ACHN (cell line): ENCODE results near the gene PDZD2.
"Not testable (repeated sequence)": the region's sequence is repeated elsewhere in the genome, so short reads cannot be mapped to it uniquely, and the experiment has no call there.

Source experiments
- DNase-seq: peaks from one replicate; pipeline ENCODE4 v3.0.0-alpha.2; 2015
- in situ Hi-C: cut with HindIII; loops from 2 replicates; pipeline ENCODE4 v1.10.0; 2017; ENCODE audit warnings: low sequenced_read_pairs, low pct_ligation_motif_present, low pct_unique_long_range_greater_than_20kb

Gene PDZD2

GRCh38 chr5:32024751-32025150, 385.8 kb downstream of the PDZD2 start:
- no peak for DNase-seq

GRCh38 chr5:32027093-32027716, 388.3 kb downstream of the PDZD2 start:
- DNase-seq, result no peak
- in situ Hi-C loops, result no loop called here

More at GRCh38 chr5:32024751-32025150, 385.8 kb downstream of the PDZD2 start:
- in situ Hi-C loops, result no loop called here

- in situ Hi-C loops, result no loop called here
- peak; percentile 77 for DNase-seq
Measured at GRCh38 chr5:32027717-32028458, 389.0 kb downstream of the PDZD2 start.

GRCh38 chr5:32029261-32029660, 390.3 kb downstream of the PDZD2 start:
- no peak for DNase-seq
- in situ Hi-C loops, result no loop called here

- in situ Hi-C loops, result no loop called here
- DNase-seq, result no peak
Measured at GRCh38 chr5:32029781-32030180, 390.9 kb downstream of the PDZD2 start.

- no peak for DNase-seq
- in situ Hi-C loops, result no loop called here
Measured at GRCh38 chr5:32030222-32030621, 391.3 kb downstream of the PDZD2 start.

- in situ Hi-C loops, result no loop called here
- DNase-seq, result no peak
Measured at GRCh38 chr5:32030686-32031085, 391.8 kb downstream of the PDZD2 start.

- DNase-seq, result no peak
- in situ Hi-C loops, result no loop called here
Measured at GRCh38 chr5:32031089-32031488, 392.2 kb downstream of the PDZD2 start.

GRCh38 chr5:32038523-32038922, 399.6 kb downstream of the PDZD2 start:
- DNase-seq, result no peak
- in situ Hi-C loops, result no loop called here

GRCh38 chr5:32039133-32039532, 400.2 kb downstream of the PDZD2 start:
- DNase-seq, in situ Hi-C loops: not testable (repeated sequence)

- in situ Hi-C loops, DNase-seq: not testable (repeated sequence)
Measured at GRCh38 chr5:32039601-32040000, 400.7 kb downstream of the PDZD2 start.

- in situ Hi-C loops, DNase-seq: not testable (repeated sequence)
Measured at GRCh38 chr5:32040181-32040695, 401.3 kb downstream of the PDZD2 start.

- no peak for DNase-seq
- in situ Hi-C loops, result no loop called here
Measured at GRCh38 chr5:32042551-32042961, 403.6 kb downstream of the PDZD2 start.

- in situ Hi-C loops, result no loop called here
- no peak for DNase-seq
Measured at GRCh38 chr5:32043105-32043504, 404.2 kb downstream of the PDZD2 start.

- no peak for DNase-seq
- in situ Hi-C loops, result no loop called here
Measured at GRCh38 chr5:32044434-32044833, 405.5 kb downstream of the PDZD2 start.

- in situ Hi-C loops, result no loop called here
- peak; percentile 55 for DNase-seq
Measured at GRCh38 chr5:32044939-32045338, 406.0 kb downstream of the PDZD2 start.

- in situ Hi-C loops, result no loop called here
- DNase-seq, result no peak
Measured at GRCh38 chr5:32047056-32047455, 408.1 kb downstream of the PDZD2 start.

GRCh38 chr5:32051796-32052195, 412.9 kb downstream of the PDZD2 start:
- in situ Hi-C loops, result no loop called here
- DNase-seq, result no peak

- no peak for DNase-seq
- in situ Hi-C loops, result no loop called here
Measured at GRCh38 chr5:32055891-32056866, 417.2 kb downstream of the PDZD2 start.
